Measurements from ENCODE around the gene HJV.

The HJV gene

DNA sequence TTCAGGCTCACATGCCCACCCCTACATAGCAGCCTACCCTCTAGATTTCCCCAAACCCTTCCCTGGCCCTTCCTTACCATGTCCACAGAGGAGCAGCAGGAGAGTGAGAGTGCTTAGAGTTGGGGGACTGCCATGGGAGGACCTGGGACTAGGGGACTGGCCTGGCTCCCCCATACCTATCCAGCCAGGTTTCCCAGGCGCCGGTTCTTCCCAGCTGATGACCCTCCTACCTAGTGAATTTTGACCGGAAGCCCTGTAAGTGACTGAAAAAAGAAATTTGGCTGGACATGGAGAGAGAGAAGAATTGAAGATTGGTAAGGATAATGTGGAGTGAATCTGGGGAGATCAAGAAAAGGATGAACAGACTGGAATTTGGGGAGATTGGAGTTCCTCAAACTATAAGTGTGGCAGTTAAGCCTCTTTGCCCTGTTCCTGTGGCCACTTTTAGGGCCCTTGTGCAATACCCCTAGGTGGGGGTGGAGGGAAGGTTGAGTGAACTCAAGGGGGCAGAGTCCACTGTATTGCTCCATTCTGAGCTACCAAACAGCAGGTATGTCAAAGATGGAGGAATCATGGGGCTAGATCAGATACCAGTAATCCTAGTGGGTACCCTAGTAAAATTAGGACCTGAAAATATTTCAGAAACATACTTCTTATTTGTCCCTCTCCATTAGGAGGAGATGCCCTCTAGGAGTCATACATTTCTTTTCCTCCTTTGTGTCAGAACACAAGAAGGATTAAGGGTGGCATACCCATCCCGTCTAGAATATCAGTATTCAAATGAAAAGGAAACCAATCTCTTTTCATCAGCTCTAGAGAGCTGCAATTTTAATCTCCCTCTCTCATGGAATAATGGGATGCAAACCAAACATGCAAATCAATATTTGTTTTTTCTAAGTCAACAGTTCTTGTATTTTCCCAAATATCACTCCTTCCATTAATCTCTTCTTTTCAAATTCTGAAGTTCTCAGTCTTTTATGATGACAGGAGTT, 1.2 kb downstream of the HJV start:
- no peak for DNase-seq

DNA sequence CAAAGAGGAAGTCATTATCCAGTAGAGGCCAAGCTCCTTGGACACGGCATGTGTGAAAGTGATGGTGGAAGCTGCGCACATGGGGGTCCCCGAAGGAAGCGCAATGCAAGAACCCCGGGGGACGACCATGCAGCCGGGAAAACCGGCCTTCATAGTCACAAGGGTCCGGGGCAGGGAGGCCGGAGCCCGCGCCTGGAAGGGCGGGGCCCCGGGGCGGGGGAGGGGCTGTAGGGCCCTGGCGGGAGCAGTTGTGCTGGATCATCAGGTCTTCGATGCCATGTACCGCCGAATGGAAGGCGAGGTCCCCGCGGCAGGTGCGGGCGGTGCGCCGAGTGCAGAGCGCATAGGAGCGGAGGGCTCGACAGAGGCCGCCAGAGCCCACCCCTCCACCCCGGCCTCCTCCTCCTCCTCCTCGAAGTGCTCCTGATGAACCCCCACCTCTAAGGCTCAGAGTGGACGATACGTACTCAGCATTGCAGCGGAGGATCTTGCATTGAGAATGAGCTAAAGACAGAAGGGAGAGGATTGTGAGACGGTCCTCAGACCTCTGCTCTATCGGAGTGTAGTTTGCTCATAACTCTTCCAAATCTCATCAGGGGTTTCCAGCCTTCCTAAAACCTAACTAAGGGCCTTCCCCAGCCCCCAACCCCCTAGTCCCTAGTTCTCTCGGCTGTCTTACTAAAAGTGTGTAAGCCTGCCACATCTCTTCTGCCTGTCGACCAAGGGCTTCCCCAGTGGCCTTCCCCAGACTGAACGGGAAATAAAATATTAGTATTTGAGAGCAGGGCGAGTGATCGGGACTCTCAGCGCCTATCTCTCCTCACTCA, 2.1 kb downstream of the HJV start:
- no peak for DNase-seq

DNA sequence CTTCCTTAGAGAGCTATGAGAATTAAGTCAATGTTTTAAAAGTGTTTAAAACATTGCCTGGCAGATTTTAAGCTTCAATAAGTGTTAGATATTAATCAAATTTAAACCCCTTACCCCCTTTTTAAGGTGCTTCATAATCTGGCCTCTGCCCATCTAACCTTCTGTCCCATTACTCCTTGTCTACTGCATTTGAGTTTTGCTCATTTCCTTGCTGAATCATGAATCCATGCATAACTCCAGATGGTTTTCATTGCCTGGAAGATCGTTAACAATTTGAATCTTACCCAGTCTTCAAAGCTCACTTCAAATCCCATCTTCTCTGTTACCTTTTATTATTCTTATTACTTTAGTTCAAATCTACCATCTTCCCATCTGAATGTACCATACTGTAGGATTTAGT, 4.6 kb downstream of the HJV start:
- DNase-seq = no peak

DNA sequence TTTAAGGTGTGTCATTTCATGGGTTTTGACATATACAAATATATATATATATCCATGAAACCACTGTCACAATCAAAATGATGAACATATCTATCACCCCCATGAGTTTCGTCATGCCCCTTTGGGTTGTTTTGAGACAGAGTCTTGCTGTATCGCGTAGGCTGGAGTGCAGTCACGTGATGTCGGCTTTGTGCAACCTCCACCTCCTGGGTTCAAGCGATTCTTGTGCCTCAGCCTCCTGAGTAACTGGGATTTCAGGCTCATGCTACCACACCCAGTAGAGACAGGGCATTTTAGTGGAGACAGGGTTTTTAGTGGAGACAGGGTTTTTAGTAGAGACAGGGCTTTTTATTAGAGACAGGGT, 8.0 kb downstream of the HJV start:
- no peak for DNase-seq

DNA sequence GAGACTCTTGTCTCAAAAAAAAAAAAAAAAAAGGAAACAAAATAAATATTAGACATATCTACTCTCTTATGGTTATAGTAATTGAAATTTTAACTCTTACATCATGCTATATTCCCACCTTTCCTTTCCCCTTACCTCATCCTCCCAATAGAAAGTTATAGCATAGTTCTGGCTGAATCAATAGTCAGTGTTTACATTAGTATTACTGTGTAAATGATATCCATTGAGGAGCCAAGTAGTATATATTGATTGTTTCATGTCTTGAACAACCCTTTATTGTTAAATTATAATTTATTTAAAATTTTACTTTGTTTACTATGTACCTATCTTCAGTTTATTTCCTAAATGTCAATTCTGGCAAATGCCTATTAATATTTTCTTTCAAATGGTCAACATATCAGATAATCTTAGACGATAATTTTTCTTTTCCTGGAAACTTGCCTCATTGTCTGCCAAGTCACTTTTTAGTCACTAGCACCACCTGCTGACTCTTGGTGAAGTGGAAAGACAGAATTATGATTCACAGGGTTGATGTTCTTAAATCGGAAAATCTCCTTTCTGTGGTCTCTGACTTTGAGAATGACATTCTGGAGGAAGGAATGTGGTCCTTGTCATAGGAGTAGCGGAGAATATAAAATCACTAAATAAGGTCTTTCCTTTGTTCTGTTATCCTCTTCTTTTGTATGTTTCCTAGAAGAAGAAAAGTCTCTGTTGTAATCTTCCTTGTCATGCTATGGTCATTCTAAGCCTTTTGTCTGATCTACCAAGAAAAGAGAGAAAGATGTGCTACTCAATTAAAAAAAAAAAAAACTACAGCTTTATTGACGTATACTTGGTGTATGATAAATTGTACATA, 8.6 kb downstream of the HJV start:
- DNase-seq = peak; percentile 79

DNA sequence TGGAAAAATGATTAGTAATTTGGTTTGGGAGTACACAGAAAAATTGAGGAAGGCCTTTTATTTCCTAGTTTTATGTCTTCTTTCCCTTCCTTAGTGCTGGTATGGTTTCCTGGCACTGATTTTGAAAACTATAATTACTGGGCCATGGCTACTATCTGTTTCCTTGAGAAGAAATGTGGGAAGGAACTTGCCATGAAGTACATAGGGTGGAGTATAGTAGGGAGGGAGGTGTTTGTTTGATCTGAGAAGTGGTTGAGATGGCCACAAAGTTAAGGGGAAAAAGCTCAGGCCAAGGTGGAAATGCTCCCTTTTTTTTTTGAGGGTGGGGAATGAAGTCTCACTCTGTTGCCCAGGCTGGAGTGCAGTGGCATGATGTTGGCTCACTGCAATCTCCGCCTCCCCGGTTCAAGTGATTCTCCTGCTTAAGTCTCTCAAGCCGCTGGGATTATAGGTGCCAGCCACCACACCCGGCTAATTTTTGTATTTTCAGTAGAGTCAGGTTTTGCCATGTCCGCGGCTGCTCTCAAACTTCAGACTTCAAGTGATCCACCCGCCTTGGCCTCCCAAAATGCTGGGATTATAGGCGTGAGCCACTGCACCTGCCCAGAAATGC, 11.3 kb downstream of the HJV start:
- DNase-seq = no peak

DNA sequence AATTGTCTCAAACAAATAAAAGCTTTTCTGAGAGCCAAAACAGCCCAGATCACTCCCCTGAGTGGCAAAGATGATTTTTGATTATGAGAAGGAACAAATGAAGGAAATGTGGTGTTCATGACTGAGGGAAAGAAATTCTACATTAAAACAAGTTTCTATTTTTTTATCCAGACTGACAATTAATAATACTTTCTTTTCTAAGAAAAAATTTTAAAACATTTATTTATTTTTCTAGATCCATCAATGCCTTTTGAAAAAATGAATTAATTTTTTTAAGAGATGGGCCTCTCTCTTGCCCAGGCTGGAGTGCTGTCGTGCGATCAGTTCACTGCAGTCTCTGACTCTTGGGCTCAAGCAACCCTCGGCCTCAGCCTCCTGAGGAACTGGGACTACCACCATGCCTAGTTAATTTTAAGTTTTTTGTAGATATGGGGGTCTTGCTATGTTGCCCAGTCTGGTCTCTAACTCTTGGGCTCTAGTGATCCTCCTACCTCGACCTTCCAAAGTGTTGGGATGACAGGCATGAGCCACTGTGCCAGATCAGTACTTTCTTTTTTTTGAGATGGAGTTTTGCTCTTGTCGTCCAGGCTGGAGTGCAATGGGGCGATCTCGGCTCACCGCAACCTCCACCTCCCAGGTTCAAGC, 13.9 kb downstream of the HJV start:
- no peak for DNase-seq

DNA sequence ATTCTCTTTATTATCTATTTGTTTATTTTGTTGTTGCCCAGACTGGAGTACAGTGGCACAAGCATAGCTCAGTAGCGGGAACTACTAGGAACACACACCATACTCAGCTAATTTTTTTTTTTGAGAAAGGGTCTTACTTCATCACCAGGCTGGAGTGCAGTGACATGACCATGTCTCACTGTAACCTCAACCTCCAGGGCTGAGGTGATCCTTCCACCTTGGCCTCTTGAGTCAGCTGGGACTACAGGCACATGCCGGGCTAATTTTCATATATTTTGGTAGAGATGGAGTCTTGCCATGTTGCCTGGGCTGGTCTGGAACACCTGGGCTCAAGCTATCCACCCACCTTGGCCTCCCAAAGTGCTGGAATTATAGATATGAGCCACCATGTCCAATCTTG, 19.8 kb downstream of the HJV start:
- DNase-seq = no peak

DNA sequence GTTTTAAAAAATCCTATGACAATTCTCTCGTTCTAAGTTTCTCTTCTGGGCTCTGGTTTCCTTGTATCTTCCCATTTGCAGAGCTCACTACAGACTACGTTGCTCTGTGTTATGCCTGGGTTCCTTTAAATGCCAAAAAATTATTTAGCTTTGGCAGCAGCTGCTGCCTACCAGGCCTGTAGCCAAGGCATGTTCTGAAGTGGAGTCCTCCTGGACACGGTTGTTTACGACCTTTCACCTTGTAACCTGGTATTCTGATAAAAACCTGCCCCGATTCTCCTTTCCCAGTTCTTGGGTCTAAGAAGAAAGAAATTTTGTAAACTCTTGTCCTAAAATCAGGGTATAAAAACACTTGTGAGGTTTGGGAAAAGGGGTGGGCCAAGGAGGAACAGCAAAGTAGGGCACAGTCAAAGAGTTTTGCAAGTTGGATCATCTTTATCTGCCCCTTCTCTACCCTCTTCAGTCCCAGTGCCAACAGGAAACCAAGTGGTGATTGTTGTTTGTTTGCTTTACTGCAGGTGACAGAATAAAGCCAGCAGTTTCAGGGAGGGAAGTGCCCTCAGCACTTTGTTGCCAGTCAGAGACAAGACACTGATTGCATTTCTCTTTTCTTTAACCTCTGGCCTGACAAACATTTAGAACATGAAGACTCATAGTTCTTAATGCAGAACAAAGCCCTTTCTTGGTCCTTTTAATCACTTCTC, 22.1 kb downstream of the HJV start:
- DNase-seq = peak; percentile 81

DNA sequence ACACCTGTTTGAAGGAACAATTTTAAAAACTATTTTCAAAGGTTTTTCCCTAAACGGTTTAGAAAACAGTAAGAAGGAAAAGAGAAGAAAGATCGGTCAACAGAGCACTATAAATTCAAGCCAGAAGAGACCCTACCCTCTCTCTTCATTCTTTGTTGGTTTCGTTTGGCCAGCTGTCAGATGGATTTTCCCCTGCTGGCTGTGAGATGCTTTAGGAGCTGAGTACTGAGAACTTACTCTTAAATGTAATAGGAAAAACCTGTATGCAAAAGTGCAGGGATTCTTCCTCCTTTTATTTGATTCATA, 23.9 kb downstream of the HJV start:
- no peak for DNase-seq

DNA sequence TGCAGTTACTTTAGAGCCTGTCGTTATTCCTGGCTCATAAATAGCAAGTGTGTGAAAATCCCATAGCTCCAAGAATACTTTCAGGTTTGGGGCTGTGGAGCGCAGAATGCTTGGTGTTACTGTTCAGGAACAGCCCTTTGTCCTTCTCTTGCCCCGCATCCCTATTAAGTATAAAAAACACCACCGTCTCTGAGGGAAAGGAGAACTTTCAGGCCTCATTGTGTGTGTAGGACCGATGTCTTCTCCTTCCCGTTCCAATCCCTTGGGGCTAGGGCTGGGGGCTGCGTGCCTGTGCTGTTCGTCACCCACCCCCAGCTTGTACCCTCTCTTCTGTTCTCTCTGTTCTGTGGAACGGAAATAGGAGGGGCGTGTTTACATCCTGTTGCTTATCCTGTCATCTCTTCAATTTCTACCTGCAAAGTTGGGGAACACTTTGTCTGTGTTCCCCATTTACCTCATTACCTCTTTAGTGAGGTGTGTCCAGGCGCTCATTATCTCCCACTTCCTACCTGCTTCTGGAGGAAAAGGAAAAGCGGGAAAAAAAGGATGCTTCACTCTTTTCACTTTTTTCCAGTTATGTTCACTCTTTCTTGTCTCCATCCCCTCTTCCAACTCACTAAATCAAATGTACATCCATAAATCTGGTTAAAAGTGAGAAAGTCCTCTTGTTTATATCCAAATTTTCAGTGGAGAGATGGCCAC, 24.4 kb downstream of the HJV start:
- DNase-seq = peak; percentile 87

DNA sequence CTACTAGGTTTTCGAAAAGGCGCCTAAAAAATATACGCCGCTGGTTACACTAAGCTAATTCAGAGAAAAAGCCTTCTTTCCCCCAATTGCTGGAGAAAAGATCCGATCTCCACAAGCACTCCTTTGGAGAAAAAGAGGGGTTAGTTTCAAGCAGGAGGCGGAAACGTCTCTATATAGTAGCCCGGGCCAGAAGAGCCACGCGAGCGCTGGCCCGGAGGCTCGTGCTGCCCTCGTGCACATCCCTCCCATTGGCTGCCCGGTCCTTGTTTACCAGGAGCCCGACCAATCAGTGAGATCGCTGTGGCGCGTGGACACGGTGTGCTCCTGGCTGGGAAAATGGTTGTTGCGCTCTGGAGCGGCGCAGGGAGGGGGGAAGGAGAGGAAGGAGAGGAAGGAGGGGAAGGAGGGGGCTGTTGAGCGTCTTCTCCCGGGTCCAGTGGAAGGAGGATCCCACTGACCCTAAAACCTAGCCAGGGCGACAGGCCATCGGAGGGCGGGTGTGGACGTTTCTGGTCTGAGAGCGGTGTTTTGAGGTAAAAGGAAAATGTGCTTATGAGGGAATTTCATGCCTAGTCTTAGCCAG, 25.0 kb downstream of the HJV start, which contains the start of gene TXNIP:
TSS of gene TXNIP (minus strand) at position 147 of the 583 bp plus-strand sequence. CDS start 313 bp downstream, outside the sequence.
- peak; percentile 95 for DNase-seq

DNA sequence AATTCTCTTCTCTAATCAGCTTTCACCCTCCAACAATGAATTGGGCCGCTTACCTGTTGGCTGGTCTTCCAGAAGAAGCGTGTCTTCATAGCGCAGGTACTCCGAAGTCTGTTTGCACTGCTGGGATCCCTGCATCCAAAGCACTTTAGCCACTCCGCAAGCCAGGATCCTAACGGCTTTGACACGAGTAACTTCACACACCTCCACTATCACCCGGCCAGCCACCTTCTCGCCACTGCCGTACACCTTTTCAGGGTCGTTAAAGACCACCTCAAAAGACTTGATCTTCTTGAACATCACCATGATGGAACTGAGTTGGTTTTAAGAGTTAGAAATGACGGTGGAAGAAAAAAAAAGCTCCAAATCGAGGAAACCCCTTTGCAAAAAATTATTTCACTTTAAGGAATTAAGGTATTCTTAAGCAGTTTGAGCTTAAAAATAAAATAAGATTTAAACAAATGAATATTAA, 25.5 kb downstream of the HJV start:
- DNase-seq = no peak

DNA sequence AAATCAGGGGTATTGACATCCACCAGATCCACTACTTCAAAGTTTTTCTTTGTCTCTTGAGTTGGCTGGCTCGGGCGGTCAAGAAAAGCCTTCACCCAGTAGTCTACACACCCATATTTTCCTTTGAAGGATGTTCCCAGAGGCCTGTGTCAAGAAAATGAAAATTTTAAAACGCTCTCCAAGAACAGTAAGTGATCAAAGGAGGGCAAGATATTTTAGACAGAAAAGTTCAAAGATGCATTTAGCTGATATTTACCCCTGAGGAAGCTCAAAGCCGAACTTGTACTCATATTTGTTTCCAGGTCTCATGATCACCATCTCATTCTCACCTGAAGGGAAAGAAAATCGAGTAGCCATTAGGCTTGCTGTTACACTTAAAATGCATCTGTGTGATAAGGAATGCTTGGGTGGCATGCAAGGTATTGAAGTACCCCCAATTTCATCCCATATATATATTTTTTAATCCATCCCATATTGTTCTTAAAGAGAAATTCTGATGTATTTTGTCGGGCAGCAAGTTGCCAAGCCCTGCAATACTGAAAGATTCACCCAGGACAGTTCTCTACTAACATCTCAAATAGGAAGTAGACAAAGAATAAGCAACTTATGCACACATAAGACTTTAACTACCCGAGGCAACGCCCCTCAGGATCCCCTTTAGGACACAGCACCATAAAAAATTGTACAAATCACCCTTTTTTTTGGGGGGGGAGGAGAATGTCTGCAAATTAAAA, 26.2 kb downstream of the HJV start:
- DNase-seq = no peak

DNA sequence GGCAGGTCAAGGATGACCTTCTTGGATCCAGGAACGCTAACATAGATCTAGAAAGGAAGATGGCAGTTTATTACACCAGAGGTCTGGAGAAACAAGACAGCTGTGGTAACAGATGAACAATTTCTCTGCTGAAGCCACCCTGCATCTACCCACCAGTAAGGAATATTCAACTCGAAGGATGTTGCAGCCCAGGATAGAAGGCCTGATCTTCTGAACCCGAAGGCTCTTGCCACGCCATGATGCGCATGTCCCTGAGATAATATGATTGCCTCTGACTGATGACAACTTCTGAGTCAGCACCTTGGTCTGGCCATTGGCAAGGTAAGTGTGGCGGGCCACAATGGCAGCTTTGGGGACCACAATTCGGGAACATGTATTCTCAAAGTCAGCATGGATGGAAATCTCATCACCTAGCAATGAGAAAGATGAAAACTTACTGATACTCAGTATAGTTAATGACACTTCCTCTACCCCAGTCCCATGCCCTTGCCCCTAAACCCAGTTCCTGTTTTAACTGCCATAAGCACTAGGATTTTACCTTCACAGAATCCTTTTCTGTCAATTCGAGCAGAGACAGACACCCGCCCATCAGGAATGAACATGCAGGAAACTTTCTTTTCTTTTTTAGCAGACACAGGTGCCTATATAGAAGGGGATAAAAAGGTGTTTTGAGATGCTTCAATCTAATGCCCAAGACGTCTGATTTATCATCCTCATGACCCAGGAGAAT, 27.0 kb downstream of the HJV start:
- DNase-seq = peak; percentile 51

DNA sequence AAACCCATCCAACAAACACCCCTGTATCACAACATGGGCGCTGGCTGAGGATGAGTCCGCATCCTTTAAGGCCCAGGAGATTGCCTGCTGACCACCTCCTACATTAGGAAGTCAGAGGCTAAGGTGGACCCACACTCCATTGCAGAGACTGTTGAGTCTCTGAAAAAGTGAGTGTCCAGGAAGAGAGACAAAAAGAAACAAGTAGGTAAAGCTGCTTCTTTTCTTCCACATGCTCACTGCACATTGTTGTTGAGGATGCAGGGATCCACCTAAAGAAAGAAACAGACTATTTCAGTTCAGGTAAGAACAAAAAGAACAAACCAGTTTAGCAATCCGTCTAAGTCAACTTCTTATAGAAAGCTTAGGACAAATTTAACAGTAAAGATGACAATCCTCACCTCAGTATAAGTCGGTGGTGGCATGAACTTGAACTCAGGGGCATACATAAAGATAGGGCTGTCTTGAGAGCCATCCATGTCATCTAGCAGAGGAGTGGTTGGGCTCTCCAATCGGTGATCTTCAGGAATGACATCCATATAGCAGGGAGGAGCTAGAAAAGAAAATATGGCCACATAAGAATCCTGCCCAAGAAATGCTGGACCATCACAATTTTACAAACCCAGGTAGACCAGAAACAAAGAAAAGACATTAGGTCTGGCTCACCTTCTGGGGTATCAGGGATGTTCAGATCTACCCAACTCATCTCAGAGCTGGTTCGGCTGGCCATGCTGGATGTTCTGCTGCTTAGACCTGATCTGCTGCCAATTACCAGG, 27.7 kb downstream of the HJV start:
- no peak for DNase-seq

DNA sequence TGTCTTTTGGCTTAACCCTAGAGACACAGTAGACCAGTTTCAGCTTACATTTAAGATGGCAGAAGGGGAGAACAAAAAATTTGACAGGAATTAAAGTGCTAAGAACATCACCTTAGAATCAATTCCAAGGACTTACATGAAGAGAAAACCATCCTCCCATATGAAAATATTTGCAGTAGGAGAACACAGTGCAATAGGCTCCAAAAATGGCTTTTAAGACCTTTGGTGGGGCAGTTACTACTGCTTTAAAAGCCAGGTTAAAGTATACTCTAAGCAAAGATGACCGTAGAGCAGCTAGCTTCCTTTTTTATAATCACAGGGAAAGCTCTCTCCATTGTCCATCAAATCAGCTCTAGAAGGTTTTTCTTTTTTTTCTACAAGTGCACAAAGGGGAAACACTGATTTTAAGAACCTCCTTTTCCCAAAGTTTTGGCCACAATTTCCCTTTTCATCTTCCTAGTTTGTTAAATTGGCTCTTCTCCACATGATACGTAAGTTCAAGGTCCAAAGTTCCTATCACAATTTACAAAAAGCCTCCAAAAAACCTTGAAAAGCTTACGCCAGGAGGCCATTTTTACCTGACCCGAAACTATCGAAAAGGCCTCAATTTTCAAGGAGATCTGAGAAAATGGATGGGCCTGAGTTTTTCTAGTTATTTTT, 28.4 kb downstream of the HJV start:
- DNase-seq = no peak

Measured in CD4-positive, alpha-beta T cell treated with Interleukin-4 for 4 hours (primary cell).